Activated CD8-positive, alpha-beta T cell treated with anti-CD3 and anti-CD28 coated beads for 36 hours (primary cell): ENCODE measurements around the gene PEAK1. TPM values are rescaled to one million over a fixed set of nuclear protein-coding genes. Genes with fewer than 3 reads are reported as not detected.

Experiments
- ATAC-seq: fragments of 200-7000 bp; cut with Tn5 transposase; one replicate; pipeline ENCODE4 v1.10.0; 2021; ENCODE audit warnings: mild to moderate bottlenecking, moderate library complexity
- CTCF ChIA-PET: fragments of 350-600 bp; sonication (Branson Sonifier 250); formaldehyde crosslinking; loops from one replicate; lab custom pipeline; 2021; ENCODE audit warnings: antibody characterized with exemption; lab: Charles Lee
- POLR2A ChIA-PET: fragments of 350-600 bp; sonication (Branson Sonifier 250); formaldehyde crosslinking; loops from one replicate; lab custom pipeline; 2021; ENCODE audit warnings: antibody characterized with exemption; lab: Charles Lee
- DNase-seq: peaks from one replicate; pipeline ENCODE4 v3.0.0-alpha.2; 2020
- H3K27ac Mint-ChIP-seq: one replicate; pipeline ENCODE4 v1.8.0; 2021; ENCODE audit warnings: mild to moderate bottlenecking, mixed read lengths
- H3K27me3 Mint-ChIP-seq: one replicate; pipeline ENCODE4 v1.8.0; 2021; ENCODE audit warnings: mixed read lengths
- H3K36me3 Mint-ChIP-seq: one replicate; pipeline ENCODE4 v1.8.0; 2021; ENCODE audit warnings: low read depth, mixed read lengths
- H3K4me1 Mint-ChIP-seq: one replicate; pipeline ENCODE4 v1.8.0; 2021; ENCODE audit warnings: low read depth, mixed read lengths
- H3K4me3 Mint-ChIP-seq: one replicate; pipeline ENCODE4 v1.8.0; 2021; ENCODE audit warnings: mild to moderate bottlenecking, moderate library complexity, mixed read lengths
- H3K9me3 Mint-ChIP-seq: one replicate; pipeline ENCODE4 v1.8.0; 2021; ENCODE audit warnings: mixed read lengths
- CTCF ChIP-seq: fragments of 200-600 bp; IDR thresholded peaks from one replicate; pipeline ENCODE4 v1.8.0; 2022; ENCODE audit warnings: antibody characterized with exemption, mild to moderate bottlenecking
- intact Hi-C: fragments of 100-400 bp; cut with micrococcal nuclease; formaldehyde crosslinking; loops from one replicate; pipeline ENCODE4 v1.10.0; 2022
- total RNA-seq, 2 experiments: library from RNA; stranded (reverse); gene quantifications; one replicate each; pipeline ENCODE4 v1.2.3, GENCODE V29; 2021

Gene PEAK1, protein sequence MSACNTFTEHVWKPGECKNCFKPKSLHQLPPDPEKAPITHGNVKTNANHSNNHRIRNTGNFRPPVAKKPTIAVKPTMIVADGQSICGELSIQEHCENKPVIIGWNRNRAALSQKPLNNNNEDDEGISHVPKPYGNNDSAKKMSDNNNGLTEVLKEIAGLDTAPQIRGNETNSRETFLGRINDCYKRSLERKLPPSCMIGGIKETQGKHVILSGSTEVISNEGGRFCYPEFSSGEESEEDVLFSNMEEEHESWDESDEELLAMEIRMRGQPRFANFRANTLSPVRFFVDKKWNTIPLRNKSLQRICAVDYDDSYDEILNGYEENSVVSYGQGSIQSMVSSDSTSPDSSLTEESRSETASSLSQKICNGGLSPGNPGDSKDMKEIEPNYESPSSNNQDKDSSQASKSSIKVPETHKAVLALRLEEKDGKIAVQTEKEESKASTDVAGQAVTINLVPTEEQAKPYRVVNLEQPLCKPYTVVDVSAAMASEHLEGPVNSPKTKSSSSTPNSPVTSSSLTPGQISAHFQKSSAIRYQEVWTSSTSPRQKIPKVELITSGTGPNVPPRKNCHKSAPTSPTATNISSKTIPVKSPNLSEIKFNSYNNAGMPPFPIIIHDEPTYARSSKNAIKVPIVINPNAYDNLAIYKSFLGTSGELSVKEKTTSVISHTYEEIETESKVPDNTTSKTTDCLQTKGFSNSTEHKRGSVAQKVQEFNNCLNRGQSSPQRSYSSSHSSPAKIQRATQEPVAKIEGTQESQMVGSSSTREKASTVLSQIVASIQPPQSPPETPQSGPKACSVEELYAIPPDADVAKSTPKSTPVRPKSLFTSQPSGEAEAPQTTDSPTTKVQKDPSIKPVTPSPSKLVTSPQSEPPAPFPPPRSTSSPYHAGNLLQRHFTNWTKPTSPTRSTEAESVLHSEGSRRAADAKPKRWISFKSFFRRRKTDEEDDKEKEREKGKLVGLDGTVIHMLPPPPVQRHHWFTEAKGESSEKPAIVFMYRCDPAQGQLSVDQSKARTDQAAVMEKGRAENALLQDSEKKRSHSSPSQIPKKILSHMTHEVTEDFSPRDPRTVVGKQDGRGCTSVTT (N-terminal part only)
- 10 to 100 TPM; 32.1 to 36.1 TPM for total RNA-seq

DNA sequence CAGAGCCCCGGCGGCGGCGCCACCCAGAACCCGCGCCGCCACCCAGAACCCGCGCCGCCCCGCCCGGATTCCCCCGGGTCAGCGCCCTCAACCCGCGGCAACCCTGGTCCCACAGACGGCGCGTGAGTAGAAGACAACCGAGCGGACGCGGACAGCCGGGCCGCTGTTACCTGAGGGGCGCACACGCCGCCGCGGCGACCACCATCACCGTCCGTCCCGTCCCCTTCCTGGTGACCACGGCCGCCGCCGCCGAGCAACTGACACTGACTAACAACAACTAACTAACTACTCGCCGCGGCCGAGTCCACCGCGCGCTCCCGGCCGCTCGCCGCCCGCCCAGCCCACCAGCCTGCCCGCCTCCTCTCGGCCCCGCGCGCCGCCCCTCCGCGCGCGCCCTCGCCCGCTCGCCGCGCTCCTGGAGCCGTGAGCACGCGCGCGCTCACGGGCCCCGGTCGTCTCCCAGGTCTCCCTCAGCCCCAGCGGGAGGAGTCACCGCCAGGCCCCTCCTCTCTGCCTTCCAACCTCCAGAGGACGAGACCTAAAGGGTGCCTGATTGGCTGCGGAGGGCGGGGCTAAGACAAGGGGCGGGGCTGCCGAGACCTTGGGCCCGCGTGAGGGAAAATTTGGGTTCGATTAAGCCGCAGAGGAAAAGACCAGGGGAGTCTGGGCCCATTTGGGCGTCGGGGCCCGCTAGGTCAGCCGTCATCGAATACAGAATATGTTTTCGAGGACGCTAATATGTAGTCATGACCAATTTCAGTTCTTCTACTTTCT is at the start of gene PEAK1:
Gene PEAK1 (minus strand): TSS at position 269 of the 774 bp plus-strand sequence. CDS start 238,178 bp downstream, outside the sequence.
- H3K36me3 Mint-ChIP-seq = peaks cover 9% of the 10 kb centered on the region
- CTCF ChIA-PET = interaction anchor here (0.7 kb wide), 1 partner anchor 1336 kb away, joined by 3 read pairs; no protein-coding TSS in a partner anchor
- DNase-seq (peak; percentile 100), ATAC-seq (peak; percentile 98)
- TF ChIP-seq CTCF = no peak
- POLR2A ChIA-PET = interaction anchor here (1.3 to 1.7 kb wide), 3 partner anchors 9 to 10 kb away, joined by 5 to 8 read pairs (median 5); no protein-coding TSS in a partner anchor
- H3K9me3 Mint-ChIP-seq = no peaks in the 10 kb centered on the region
- peaks cover 49% of the 10 kb centered on the region for H3K4me1 Mint-ChIP-seq
- H3K4me3 Mint-ChIP-seq = peak within 1 kb of the TSS; percentile 88
- intact Hi-C loops = no loop called here
- H3K27ac Mint-ChIP-seq = peak within 1 kb of the TSS; percentile 99
- no peaks in the 10 kb centered on the region for H3K27me3 Mint-ChIP-seq

GRCh38 chr15:77468896-77469295 is 49.0 kb upstream of the PEAK1 start:
- no peaks in the 10 kb centered on the region for H3K9me3 Mint-ChIP-seq
- H3K4me3 Mint-ChIP-seq = no peak overlapping the region
- POLR2A ChIA-PET = no interaction called here
- intact Hi-C loops = no loop called here
- DNase-seq (no peak), ATAC-seq (no peak)
- no peaks in the 10 kb centered on the region for H3K27me3 Mint-ChIP-seq
- no peak for TF ChIP-seq CTCF
- CTCF ChIA-PET = no interaction called here
- H3K4me1 Mint-ChIP-seq = no peaks in the 10 kb centered on the region
- no peak overlapping the region for H3K27ac Mint-ChIP-seq
- H3K36me3 Mint-ChIP-seq = peaks cover 27% of the 10 kb centered on the region

GRCh38 chr15:77466521-77466920 is 46.6 kb upstream of the PEAK1 start:
- TF ChIP-seq CTCF = no peak
- no peaks in the 10 kb centered on the region for H3K27me3 Mint-ChIP-seq
- ChIA-PET POLR2A (no interaction called here), CTCF (interaction anchor here (0.8 to 1.2 kb wide), 2 partner anchors 25 to 27 kb away, joined by 3 read pairs; no protein-coding TSS in a partner anchor)
- H3K9me3 Mint-ChIP-seq = no peaks in the 10 kb centered on the region
- H3K4me1 Mint-ChIP-seq = no peaks in the 10 kb centered on the region
- peaks cover 20% of the 10 kb centered on the region for H3K36me3 Mint-ChIP-seq
- no peak for ATAC-seq
- no peak overlapping the region for H3K4me3 Mint-ChIP-seq
- no peak overlapping the region for H3K27ac Mint-ChIP-seq
- DNase-seq = no peak
- intact Hi-C loops = no loop called here

GRCh38 chr15:77464129-77464865 is 44.4 kb upstream of the PEAK1 start:
- DNase-seq = no peak
- H3K27ac Mint-ChIP-seq = no peak overlapping the region
- intact Hi-C loops = no loop called here
- no peak overlapping the region for H3K4me3 Mint-ChIP-seq
- TF ChIP-seq CTCF = no peak
- ChIA-PET CTCF (no interaction called here), POLR2A (interaction anchor here (0.6 kb wide), 1 partner anchor 192 kb away, joined by 3 read pairs; no protein-coding TSS in a partner anchor)
- H3K27me3 Mint-ChIP-seq = no peaks in the 10 kb centered on the region
- H3K36me3 Mint-ChIP-seq = peaks cover 27% of the 10 kb centered on the region
- no peaks in the 10 kb centered on the region for H3K9me3 Mint-ChIP-seq
- no peak for ATAC-seq
- no peaks in the 10 kb centered on the region for H3K4me1 Mint-ChIP-seq
